CD1c-positive myeloid dendritic cell (primary cell): ENCODE data around the gene C3orf20.
A peak's percentile ranks its signal among the peaks of the same experiment; 100 is the strongest.

Source experiments
- DNase-seq: peaks from one replicate; pipeline ENCODE4 v3.0.0-alpha.2; 2016; ENCODE audit errors: extremely low spot score

The C3orf20 gene

GRCh38 chr3:14774431-14774830, 99.5 kb downstream of the C3orf20 start:
- DNase-seq = no peak

DNA sequence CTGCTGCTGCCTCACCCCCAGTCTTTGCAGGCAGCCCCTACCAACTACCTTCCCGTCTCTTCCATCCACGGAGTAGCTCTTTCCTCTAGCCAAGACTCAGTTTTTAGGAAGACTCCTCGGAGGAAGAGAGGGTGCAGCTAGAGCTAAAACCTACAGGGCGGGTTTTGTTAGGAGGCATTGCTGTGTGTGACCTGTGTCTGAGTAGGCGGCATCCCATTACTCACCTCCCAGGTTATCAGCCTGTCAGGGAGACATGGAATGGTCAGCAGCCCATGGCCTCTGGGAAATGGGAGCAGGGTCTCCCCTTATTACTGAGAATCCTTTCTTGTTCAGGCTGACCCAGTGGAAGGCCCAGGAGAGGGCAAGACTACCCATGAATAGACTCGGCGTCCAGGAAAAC, 100.1 kb downstream of the C3orf20 start:
- no peak for DNase-seq

GRCh38 chr3:14775563-14775962, 100.6 kb downstream of the C3orf20 start:
- no peak for DNase-seq

- DNase-seq = no peak
Observed at GRCh38 chr3:14779069-14779685, 104.2 kb downstream of the C3orf20 start.

DNA sequence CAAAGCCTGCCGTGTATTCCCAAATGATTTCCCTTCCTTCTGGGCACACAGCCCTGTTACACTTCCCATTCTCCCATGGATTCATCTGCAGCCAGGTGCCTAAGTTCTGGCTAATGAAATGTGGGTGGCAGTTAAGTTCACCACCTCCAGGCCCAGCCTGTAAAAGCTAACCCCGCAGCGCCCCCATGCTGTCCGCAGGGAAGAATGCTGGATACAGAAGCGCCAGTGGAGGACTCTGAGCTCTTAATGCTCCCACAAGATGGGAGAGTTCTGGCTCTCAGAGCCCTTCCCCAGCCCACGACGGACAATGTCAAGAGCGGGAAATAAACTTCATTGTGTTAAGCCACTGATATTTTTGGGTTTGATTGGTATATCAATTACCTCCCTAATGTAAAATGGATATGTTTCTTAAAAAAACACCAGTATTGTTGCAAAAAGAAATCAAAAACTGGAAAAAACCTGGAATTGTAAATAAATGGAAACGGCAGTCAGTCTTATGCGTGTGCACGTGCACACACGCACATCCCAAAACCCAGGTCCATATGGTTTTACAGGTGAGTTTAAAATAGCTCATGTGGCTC, 106.1 kb downstream of the C3orf20 start:
- DNase-seq = peak; percentile 43

DNA sequence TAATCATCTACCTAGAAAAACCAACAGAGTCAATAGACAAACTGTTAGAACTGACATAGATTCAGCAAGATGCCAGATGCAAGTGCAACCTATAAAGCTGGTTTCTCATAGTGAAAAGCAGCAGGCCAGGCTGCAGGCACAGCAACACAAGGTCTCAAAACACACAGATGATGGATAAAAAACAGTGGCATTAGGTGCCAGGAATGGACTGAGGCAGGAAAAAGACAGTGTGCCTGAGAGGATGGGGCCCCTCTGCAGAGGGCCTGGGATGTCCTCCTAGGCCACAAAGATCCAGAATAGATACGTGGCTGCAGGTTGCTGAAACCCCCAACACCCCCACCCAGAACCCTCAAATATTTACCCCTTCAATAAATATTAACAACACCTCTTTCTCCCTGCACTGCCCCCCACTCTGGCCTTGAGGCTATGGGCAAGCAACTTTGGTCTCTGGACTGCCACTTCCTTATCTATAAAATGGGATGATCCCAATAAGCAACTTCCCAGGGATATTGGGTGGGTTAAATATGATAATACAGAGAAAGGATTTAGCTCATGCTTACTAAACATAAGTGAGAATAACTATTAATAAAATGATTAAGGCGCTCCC, 108.6 kb downstream of the C3orf20 start:
- no peak for DNase-seq

DNA sequence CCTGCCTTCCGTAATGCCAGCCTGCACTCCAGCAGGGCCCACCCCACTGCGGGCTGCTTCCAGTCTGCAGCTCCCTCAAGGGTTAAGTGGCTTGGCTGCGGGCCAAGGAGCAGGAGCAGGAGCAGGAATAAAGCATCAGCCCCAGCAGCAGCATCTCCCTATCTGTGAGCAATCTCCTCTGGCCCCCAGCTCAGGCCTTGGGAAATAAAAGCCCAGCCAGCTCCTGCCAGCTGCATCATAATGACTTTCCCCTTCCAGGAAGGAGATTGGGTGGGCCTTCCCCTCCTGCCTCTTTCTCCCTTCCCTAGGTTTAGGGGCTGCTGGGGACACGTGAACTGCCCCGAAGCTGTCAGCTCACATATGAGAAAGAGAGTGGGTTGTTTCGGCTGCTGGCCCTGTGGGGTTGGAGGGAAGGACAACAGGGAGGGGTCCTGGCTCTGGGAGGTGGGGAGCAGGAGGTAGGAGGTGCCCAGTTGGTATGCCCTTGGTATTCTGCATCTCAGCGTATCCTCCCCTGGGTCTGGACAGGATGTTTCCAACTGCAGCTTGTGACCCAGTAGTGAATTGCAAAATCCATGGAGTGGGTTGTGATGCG, 109.2 kb downstream of the C3orf20 start:
- no peak for DNase-seq

GRCh38 chr3:14785207-14786155, 110.5 kb downstream of the C3orf20 start:
- no peak for DNase-seq

GRCh38 chr3:14786369-14786768, 111.4 kb downstream of the C3orf20 start:
- DNase-seq = no peak

- DNase-seq = no peak
Observed at GRCh38 chr3:14787630-14788029, 112.7 kb downstream of the C3orf20 start.

DNA sequence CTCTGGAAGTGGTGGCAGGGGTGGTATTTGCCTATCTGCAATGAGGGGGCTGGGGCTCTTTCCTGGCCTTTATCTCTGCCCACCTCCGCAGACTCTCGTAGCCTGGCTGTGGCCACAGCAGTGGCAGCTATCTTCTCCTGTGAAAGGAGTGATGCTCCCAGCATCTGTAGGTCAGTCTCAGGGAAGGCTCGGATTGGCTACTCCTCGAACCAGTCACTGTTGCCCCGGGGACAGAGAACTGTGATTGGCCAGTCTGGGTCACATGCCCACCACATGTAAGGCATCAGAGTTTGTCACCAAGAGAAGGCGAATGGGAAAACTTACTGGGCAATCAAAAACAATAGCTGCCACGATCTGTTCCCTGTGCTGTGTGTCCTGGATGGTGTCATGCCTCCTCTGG, 113.7 kb downstream of the C3orf20 start:
- DNase-seq = no peak

GRCh38 chr3:14789221-14789620, 114.3 kb downstream of the C3orf20 start:
- DNase-seq = no peak

DNA sequence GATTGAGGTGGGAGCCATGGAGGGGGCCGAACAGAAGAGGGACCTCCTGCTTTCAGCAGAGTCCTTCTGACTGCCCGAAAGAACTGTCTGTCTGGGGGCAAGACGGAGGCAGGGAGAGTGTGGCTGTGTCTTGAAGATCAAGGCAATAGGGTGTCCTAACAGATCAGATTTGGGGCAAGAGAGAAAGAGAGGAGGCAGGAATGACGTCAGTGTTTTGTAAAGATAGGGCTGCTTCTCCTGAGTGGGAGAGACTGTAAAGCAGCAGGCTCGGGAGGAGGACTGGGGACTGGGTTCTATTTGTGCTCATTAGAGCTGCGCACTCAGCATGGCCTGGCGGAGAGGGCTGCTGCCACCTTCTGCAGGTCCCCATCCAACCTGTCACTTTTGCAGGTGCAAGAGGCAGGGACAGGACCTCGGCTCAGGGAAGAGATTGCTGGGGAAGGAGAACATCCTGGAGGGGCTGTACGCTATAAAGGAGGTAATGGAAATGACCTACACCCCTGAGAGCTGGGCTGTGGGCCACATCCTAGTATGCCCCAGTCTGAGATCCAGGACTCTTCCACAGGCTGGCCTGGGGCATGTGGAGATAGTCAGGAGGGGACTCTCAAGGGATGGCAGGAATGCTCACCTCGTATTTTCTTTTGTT, 114.8 kb downstream of the C3orf20 start:
- DNase-seq = no peak

- DNase-seq = peak; percentile 60
Observed at GRCh38 chr3:14791343-14791945, 116.5 kb downstream of the C3orf20 start.

DNA sequence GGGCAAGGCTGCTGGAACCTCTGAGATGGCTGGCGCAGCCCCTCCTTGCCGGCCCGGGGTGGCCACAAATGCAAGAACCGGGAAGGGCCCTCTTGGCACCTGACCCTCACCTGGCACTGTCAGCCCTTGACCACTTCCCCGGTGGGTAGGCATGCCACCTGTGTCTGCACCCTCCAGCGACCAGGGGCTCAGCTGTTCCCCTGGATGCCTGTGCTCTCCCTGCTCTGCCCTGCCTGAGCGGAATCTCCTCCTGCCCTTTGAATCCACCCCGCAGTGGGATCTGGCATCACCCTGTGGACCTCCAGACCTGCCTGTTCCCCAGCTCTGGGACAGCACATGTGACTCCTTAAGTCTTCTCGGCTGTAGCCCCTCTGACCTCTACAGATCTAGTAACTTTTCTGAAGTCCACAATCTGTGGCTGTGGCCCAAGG, 117.8 kb downstream of the C3orf20 start:
- no peak for DNase-seq

- no peak for DNase-seq
Observed at GRCh38 chr3:14793126-14793857, 118.4 kb downstream of the C3orf20 start.

DNA sequence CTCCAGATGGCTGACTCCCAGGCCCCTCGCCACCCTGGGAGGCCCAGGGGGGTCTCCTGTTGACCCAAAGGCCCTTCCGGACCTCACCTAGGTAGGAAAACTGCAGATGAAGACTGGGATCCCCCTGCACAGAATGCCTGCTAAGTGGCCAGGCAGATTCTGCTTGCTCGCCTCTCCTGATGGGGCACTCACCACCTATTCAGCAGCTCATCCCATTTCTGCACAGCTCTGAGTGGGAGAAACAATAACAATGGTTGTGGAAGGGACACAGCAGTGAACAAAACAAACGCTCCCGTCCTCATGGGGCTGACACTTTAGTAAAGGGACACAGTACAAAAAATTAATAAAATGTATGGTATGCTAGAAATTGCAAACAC, 118.9 kb downstream of the C3orf20 start:
- no peak for DNase-seq

- DNase-seq = no peak
Observed at GRCh38 chr3:14794435-14794834, 119.5 kb downstream of the C3orf20 start.

DNA sequence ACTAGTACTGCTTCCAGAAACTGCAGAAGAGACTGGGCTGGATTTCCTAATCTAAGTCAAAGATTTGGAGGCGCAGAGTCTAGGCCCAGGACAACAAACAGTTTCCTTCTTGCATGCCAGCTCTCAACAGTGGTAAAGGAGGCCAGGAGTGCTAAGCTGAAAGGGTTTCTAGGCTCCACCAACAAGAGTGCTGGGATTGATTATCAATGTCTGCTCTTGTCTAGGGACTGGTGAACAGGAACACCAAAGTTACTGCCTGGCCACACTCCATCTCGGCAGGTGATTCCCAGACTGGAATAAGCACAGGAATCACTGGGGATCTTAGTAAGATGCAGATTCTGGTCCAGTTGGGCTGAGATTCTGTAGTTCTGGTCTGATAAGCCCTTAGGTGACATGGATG, 121.1 kb downstream of the C3orf20 start:
- DNase-seq = no peak

DNA sequence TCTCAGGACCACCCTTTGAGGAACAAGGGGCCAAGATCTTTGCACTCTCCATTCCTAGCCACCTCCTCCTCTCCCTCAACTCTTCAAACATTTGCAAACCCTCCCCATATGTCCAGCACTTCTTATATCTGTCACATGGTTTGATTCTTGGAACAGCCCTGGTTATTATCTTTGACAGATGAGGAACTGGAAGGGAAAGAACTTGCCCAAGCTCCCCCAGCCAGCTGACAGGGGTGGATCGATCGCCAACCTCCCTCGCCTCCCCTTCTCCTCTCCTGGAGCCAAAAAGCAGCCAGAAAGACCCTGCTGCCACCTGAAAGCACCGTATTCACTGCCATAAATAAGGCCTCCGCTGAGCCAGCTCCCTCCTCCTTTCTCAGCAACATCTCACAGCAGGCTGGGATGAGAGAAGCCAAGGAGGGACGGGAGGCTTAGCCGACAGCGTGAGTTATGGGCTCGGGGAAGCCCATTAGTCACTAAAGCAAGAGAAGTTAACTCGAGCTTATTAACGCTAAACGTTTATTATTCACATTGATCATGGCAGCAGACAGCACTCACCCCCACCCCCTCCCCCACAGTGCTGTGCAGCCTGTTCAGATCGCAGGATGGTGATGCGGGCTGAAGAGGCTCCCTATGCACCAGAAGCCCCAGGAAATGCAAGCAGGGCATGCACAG, 121.6 kb downstream of the C3orf20 start:
- DNase-seq = peak; percentile 4
